Body of pancreas (tissue), 4 donors: ENCODE measurements around the gene PELI3. TPM values are rescaled to one million over a fixed set of nuclear protein-coding genes. Genes with fewer than 3 reads are reported as not detected.

Experiments used
- ATAC-seq: fragments of 150-250 bp; one replicate; pipeline ENCODE4 v1.9.1; 2016
- DNase-seq, 4 donors: peaks; one replicate each; pipeline ENCODE4 v3.0.0-alpha.2; 2019
- H3K27ac ChIP-seq, 4 donors: fragments of 200-600 bp; sonication (generic); 1 replicate in 3 of 4; 2 replicates in 1 of 4; pipeline versions ENCODE4 v1.5.1 to v1.6.1; 2016 to 2019; ENCODE audit warnings: mild to moderate bottlenecking in 1 of 4, mixed read lengths in 1 of 4, moderate library complexity in 1 of 4
- H3K27me3 ChIP-seq, 2 donors: fragments of 200-600 bp; sonication (generic); one replicate each; pipeline ENCODE4 v1.6.0; 2016; ENCODE audit warnings: mild to moderate bottlenecking in 1 of 2
- H3K36me3 ChIP-seq, 2 donors: fragments of 200-600 bp; sonication (generic); replicated peaks in 1 of 2; 2 replicates each; pipeline ENCODE4 v1.5.1; 2016; ENCODE audit warnings: low read depth in 2 of 2; ENCODE audit not compliant: insufficient read depth in 1 of 2
- H3K4me1 ChIP-seq: fragments of 200-600 bp; sonication (generic); one replicate; pipeline ENCODE4 v1.6.0; 2016
- H3K4me3 ChIP-seq, 2 donors: fragments of 200-600 bp; sonication (generic); 1 replicate in 1 of 2; 2 replicates in 1 of 2; pipeline ENCODE4 v1.5.1; 2016 to 2019
- H3K9me3 ChIP-seq, 3 donors: fragments of 200-600 bp; sonication (generic); 1 replicate in 2 of 3; 2 replicates in 1 of 3; pipeline ENCODE4 v1.5.1; 2016
- POLR2A ChIP-seq, 3 donors: fragments of 450-650 bp; IDR thresholded peaks; one replicate each; pipeline ENCODE4 v1.6.1; 2016; ENCODE audit warnings: antibody characterized with exemption in 3 of 3, mild to moderate bottlenecking in 2 of 3
- WGBS, 2 donors: methylation state at CpG; one replicate each; pipeline ENCODE4 v1.1.5; 2017; 5-methylcytosine and 5-hydroxymethylcytosine counted together
- intact Hi-C: fragments of 100-400 bp; cut with DNase I; formaldehyde crosslinking; loops from one replicate; pipeline ENCODE4 v1.15.1; 2023
- total RNA-seq, 2 donors: library from RNA; depleted of rRNA; stranded (reverse); fragments of >200 nt; gene quantifications; one replicate each; pipeline ENCODE4 v1.1.0, GENCODE V29; 2016
- TF ChIP-seq, protein P1 (sequence below), 7 experiments: fragments of 450-650 bp in 4 of 7; fragments of 200-600 bp in 3 of 7; sonication (generic) in 3 of 7; IDR thresholded peaks; one replicate each; pipeline ENCODE4 v1.5.1; 2016 to 2019; ENCODE audit warnings: antibody characterized with exemption in 7 of 7

PELI3 gene
- total RNA-seq, 2 donors from 2014 or later, result 7.6 to 10.9 TPM

- TF ChIP-seq, protein P1, sequence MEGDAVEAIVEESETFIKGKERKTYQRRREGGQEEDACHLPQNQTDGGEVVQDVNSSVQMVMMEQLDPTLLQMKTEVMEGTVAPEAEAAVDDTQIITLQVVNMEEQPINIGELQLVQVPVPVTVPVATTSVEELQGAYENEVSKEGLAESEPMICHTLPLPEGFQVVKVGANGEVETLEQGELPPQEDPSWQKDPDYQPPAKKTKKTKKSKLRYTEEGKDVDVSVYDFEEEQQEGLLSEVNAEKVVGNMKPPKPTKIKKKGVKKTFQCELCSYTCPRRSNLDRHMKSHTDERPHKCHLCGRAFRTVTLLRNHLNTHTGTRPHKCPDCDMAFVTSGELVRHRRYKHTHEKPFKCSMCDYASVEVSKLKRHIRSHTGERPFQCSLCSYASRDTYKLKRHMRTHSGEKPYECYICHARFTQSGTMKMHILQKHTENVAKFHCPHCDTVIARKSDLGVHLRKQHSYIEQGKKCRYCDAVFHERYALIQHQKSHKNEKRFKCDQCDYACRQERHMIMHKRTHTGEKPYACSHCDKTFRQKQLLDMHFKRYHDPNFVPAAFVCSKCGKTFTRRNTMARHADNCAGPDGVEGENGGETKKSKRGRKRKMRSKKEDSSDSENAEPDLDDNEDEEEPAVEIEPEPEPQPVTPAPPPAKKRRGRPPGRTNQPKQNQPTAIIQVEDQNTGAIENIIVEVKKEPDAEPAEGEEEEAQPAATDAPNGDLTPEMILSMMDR (IDR thresholded peaks at IDR 0.05), result no peak
- TF ChIP-seq POLR2A (IDR thresholded peaks at IDR 0.05), result no peak
- no peak overlapping the region for H3K4me3 ChIP-seq
- no peaks in the 10 kb centered on the region for H3K36me3 ChIP-seq
- H3K27me3 ChIP-seq, result no peaks in the 10 kb centered on the region
- no peak for ATAC-seq
- no peak for DNase-seq
- H3K4me1 ChIP-seq, result peaks cover 3% of the 10 kb centered on the region
- H3K27ac ChIP-seq, result no peak overlapping the region
- 81 to 85% methylated on average over 5 to 20 of the region's 20 CpGs for WGBS, 2 donors
- H3K9me3 ChIP-seq, result no peaks in the 10 kb centered on the region
- intact Hi-C loops, result no loop called here
Observed at GRCh38 chr11:66473608-66474515, 7.2 kb downstream of the PELI3 start.

- Histone ChIP-seq H3K4me3 (no peak overlapping the region), H3K4me1 (peaks cover 8% of the 10 kb centered on the region), H3K36me3 (no peaks in the 10 kb centered on the region), H3K9me3 (no peaks in the 10 kb centered on the region), H3K27me3 (no peaks in the 10 kb centered on the region), H3K27ac (no peak overlapping the region)
- WGBS, 2 donors, result 40 to 89% methylated on average over 1 to 39 of the region's 44 CpGs
- ATAC-seq, result no peak
- intact Hi-C loops, result no loop called here
- TF ChIP-seq, protein P1 (IDR thresholded peaks at IDR 0.05), result no peak
- no peak for TF ChIP-seq POLR2A (IDR thresholded peaks at IDR 0.05)
- DNase-seq, result no peak
Observed at GRCh38 chr11:66475349-66476172, 8.9 kb downstream of the PELI3 start.

DNA sequence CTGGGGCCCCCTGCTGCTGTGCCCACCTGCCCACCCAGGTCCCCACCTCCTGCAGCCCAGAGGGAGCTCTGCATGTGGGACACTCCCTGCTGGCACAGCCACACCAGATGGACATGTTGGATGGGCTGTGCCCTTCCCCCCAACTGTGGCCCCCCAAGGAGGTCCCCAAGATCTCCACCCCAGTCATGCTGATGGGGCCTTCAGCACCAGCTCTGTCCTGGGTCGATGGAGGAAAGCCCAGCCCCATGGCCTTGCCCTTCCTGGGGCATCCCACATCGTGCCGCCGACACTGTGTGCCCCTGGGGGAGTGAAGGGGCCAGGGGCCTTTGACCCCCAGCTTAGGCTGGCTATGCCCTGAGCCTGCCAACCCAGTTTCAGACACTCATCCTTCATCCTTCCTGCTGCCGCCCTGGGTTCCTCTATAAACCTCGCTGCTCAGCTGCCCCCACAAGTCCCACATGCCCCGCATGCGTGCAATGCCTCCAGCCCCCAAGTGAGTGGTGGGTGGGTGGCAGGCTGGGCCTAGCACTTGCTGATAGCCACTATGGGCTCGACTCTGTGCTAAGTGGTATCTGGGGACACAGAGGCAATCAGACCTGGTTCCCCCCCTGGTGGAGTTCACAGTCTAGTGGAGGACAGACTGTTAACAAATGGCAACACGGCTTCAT, 9.6 kb downstream of the PELI3 start:
- WGBS, 2 donors, result 75% methylated on average over 1 to 9 of the region's 10 CpGs
- Histone ChIP-seq H3K4me1 (peaks cover 13% of the 10 kb centered on the region), H3K4me3 (no peak overlapping the region), H3K36me3 (no peaks in the 10 kb centered on the region), H3K27me3 (no peaks in the 10 kb centered on the region), H3K9me3 (no peaks in the 10 kb centered on the region), H3K27ac (no peak overlapping the region)
- no peak for TF ChIP-seq POLR2A (IDR thresholded peaks at IDR 0.05)
- TF ChIP-seq, protein P1 (IDR thresholded peaks at IDR 0.05), result no peak
- intact Hi-C loops, result no loop called here
- ATAC-seq, result no peak
- DNase-seq, result no peak

DNA sequence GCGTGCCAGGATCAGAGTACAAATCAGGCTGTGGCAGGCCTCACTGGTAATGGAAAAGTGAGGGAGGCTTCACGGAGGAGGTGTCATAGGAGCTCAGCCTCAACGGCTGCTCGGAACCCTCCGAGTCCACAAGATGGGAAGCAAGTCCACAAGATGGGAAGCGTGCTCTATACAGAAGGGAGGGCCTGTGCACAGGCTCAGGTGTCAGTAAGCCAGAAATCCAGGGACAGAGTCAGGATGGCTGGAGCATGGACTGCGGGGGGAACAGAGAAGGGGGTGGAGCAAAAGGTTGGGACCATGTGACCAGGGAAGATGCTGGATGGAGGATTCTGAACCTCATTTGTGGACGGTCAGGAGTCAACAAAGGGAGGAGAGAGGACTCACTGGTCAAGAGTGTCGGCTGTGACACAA, 10.1 kb downstream of the PELI3 start:
- ATAC-seq (no peak), DNase-seq (no peak)
- no peaks in the 10 kb centered on the region for H3K36me3 ChIP-seq
- H3K27me3 ChIP-seq, result no peaks in the 10 kb centered on the region
- TF ChIP-seq, protein P1 (IDR thresholded peaks at IDR 0.05), result no peak
- no peak for TF ChIP-seq POLR2A (IDR thresholded peaks at IDR 0.05)
- H3K9me3 ChIP-seq, result no peaks in the 10 kb centered on the region
- H3K27ac ChIP-seq, result no peak overlapping the region
- WGBS, 2 donors, result 63 to 81% methylated on average over 8 to 9 of the region's 9 CpGs
- intact Hi-C loops, result no loop called here
- no peak overlapping the region for H3K4me3 ChIP-seq
- H3K4me1 ChIP-seq, result peaks cover 15% of the 10 kb centered on the region
